CD4-positive, alpha-beta T cell (primary cell): ENCODE measurements around the gene RAI1. TPM values are rescaled to one million over a fixed set of nuclear protein-coding genes. Genes with fewer than 3 reads are reported as not detected.

ENCODE experiments used
- ATAC-seq: fragments of 200-7000 bp; cut with Tn5 transposase; one replicate; pipeline ENCODE4 v1.10.0; 2022; ENCODE audit warnings: mild to moderate bottlenecking; ENCODE audit not compliant: poor library complexity
- CTCF ChIA-PET: fragments of 350-600 bp; sonication (Branson Sonifier 250); formaldehyde crosslinking; loops from one replicate; lab custom pipeline; 2021; ENCODE audit warnings: antibody characterized with exemption, inconsistent platforms; lab: Charles Lee
- POLR2A ChIA-PET: fragments of 350-600 bp; sonication (Branson Sonifier 250); formaldehyde crosslinking; loops from one replicate; lab custom pipeline; 2021; ENCODE audit warnings: antibody characterized with exemption, inconsistent platforms; lab: Charles Lee
- DNase-seq, 14 experiments: peaks; one replicate each; pipeline ENCODE4 v3.0.0-alpha.2; 2013 to 2020; ENCODE audit warnings: mixed read lengths in 2 of 14
- H3K27ac ChIP-seq, 2 donors: one replicate each; pipeline versions ENCODE4 v1.5.1 to v1.7.0; 2013; ENCODE audit warnings: low read length in 2 of 2, low read depth in 1 of 2, mild to moderate bottlenecking in 1 of 2
- H3K27me3 ChIP-seq, 2 experiments: 1 replicate in 1 of 2; 2 replicates in 1 of 2; pipeline versions ENCODE4 v1.6.1 to v1.7.0; 2013; ENCODE audit warnings: low read length in 2 of 2, control low read depth in 1 of 2, mild to moderate bottlenecking in 1 of 2, moderate library complexity in 1 of 2; ENCODE audit not compliant: insufficient read depth in 2 of 2, control insufficient read depth in 1 of 2
- H3K36me3 ChIP-seq: one replicate; pipeline ENCODE4 v1.6.1; 2013; ENCODE audit warnings: low read length, control low read depth; ENCODE audit not compliant: insufficient read depth
- H3K4me1 ChIP-seq: one replicate; pipeline ENCODE4 v1.6.1; 2013; ENCODE audit warnings: low read length, control low read depth; ENCODE audit not compliant: insufficient read depth
- H3K4me3 ChIP-seq: one replicate; pipeline ENCODE4 v1.5.1; 2013; ENCODE audit warnings: mild to moderate bottlenecking, low read length, moderate library complexity
- H3K9me3 ChIP-seq, 2 experiments: 1 replicate in 1 of 2; 2 replicates in 1 of 2; pipeline versions ENCODE4 v1.6.1 to v1.7.0; 2013; ENCODE audit warnings: low read length in 2 of 2, mild to moderate bottlenecking in 2 of 2, control low read depth in 1 of 2, moderate library complexity in 1 of 2; ENCODE audit not compliant: control insufficient read depth in 1 of 2, insufficient read depth in 1 of 2
- H3K27ac Mint-ChIP-seq: one replicate; pipeline ENCODE4 v1.8.0; 2020; ENCODE audit warnings: mixed read lengths
- H3K27me3 Mint-ChIP-seq: one replicate; pipeline ENCODE4 v1.8.0; 2021; ENCODE audit warnings: mixed read lengths
- H3K36me3 Mint-ChIP-seq: one replicate; pipeline ENCODE4 v1.8.0; 2021; ENCODE audit warnings: low read depth, mixed read lengths
- H3K4me1 Mint-ChIP-seq: one replicate; pipeline ENCODE4 v1.8.0; 2021; ENCODE audit warnings: low read depth, mixed read lengths
- H3K4me3 Mint-ChIP-seq: one replicate; pipeline ENCODE4 v1.8.0; 2020; ENCODE audit warnings: mild to moderate bottlenecking, mixed read lengths
- H3K9me3 Mint-ChIP-seq: one replicate; pipeline ENCODE4 v1.8.0; 2020; ENCODE audit warnings: mixed read lengths
- intact Hi-C, 2 experiments: fragments of 100-400 bp; cut with DNase I in 1 of 2; cut with micrococcal nuclease in 1 of 2; formaldehyde crosslinking; loops; one replicate each; pipeline versions ENCODE4 v1.15.1 to v1.9.0; 2023 to 2025; cut with DNase I, micrococcal nuclease
- total RNA-seq, 174 experiments: library from RNA in 2 of 174; stranded (reverse) in 2 of 174; gene quantifications; one replicate each; pipeline ENCODE4 v1.2.3 and lab custom pipeline; 2021 to 2026
- TF ChIP-seq, protein P1 (sequence below): fragments of 200-600 bp; IDR thresholded peaks from one replicate; pipeline ENCODE4 v1.8.0; 2022; ENCODE audit warnings: antibody characterized with exemption, mild to moderate bottlenecking

The RAI1 gene
- total RNA-seq, 2 experiments from 2014 or later: 19.3 to 25.2 TPM

DNA sequence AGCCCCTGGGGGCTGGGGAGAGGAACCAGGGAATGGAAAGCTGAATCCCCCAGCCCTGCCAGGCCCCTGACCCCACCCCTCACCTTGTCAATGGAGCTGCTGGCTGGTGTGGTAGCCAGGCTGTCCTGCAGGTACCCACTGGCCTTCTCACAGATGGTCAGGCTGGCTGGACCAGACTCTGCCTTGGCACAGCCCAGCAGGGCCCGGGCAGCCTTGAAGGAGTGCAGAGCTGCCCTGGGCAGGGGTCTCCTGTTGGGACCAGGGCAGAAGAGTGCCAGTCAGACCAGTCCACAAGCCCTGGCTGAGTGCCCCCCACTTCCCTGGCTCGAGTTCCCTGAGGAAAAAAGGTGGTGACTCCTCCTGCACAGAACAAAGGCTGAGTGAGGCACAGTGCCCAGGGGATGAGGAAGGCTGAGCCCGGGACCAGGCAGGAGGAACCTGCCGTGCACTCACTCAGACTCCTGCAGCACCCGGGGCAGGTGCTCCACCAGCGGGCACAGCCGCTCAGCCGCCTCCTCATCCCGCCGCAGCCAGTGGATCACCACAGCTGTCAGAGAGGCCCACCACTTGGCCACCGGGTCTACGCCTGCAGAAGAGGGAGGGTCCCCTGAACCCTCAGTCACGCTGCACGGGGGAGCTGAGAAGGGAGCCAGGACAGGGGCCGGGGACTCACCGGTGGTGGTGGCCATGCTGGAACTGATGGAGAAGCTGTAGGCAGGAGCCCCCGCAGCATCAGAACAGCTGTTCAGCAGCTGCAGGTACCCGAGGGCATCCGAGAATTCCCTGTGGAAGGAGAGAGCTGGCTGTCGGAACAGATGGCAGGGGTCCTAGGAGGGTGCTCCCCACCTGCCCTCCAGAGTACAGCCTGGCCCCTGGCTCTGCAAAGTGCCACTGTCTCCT is 133.2 kb downstream of the RAI1 start:
- no peak for ATAC-seq
- intact Hi-C loops: loop anchor here (1.0 to 5.0 kb wide), 2 partner anchors 103 to 105 kb away; no protein-coding TSS in a partner anchor
- Mint-ChIP-seq H3K4me1 (peaks cover 8% of the 10 kb centered on the region), H3K36me3 (peaks cover 66% of the 10 kb centered on the region), H3K9me3 (no peaks in the 10 kb centered on the region), H3K4me3 (no peak overlapping the region), H3K27ac (no peak overlapping the region), H3K27me3 (no peaks in the 10 kb centered on the region)
- TF ChIP-seq, protein P1, sequence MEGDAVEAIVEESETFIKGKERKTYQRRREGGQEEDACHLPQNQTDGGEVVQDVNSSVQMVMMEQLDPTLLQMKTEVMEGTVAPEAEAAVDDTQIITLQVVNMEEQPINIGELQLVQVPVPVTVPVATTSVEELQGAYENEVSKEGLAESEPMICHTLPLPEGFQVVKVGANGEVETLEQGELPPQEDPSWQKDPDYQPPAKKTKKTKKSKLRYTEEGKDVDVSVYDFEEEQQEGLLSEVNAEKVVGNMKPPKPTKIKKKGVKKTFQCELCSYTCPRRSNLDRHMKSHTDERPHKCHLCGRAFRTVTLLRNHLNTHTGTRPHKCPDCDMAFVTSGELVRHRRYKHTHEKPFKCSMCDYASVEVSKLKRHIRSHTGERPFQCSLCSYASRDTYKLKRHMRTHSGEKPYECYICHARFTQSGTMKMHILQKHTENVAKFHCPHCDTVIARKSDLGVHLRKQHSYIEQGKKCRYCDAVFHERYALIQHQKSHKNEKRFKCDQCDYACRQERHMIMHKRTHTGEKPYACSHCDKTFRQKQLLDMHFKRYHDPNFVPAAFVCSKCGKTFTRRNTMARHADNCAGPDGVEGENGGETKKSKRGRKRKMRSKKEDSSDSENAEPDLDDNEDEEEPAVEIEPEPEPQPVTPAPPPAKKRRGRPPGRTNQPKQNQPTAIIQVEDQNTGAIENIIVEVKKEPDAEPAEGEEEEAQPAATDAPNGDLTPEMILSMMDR: no peak
- peaks cover 16% of the 10 kb centered on the region for H3K4me1 ChIP-seq
- no peak overlapping the region for H3K27ac ChIP-seq
- no peaks in the 10 kb centered on the region for H3K9me3 ChIP-seq
- no peaks in the 10 kb centered on the region for H3K27me3 ChIP-seq
- DNase-seq: no peak
- no peak overlapping the region for H3K4me3 ChIP-seq
- ChIA-PET POLR2A (interaction anchor here (1.4 to 2.0 kb wide), 2 partner anchors 22 to 219 kb away, joined by 5 read pairs; no protein-coding TSS in a partner anchor), CTCF (interaction anchor here (3.5 kb wide), 1 partner anchor 46 kb away, joined by 27 read pairs; no protein-coding TSS in a partner anchor)
- peaks cover 64% of the 10 kb centered on the region for H3K36me3 ChIP-seq

GRCh38 chr17:17815062-17815406 is 133.8 kb downstream of the RAI1 start:
- TF ChIP-seq, protein P1: no peak
- Histone ChIP-seq H3K27ac (no peak overlapping the region), H3K9me3 (no peaks in the 10 kb centered on the region), H3K36me3 (peaks cover 70% of the 10 kb centered on the region), H3K4me3 (no peak overlapping the region), H3K4me1 (peaks cover 22% of the 10 kb centered on the region), H3K27me3 (no peaks in the 10 kb centered on the region)
- Mint-ChIP-seq H3K4me3 (no peak overlapping the region), H3K9me3 (no peaks in the 10 kb centered on the region), H3K27me3 (no peaks in the 10 kb centered on the region), H3K27ac (no peak overlapping the region), H3K36me3 (peaks cover 72% of the 10 kb centered on the region), H3K4me1 (peaks cover 14% of the 10 kb centered on the region)
- no peak for DNase-seq
- no peak for ATAC-seq
- POLR2A ChIA-PET: interaction anchor here (2.0 kb wide), 1 partner anchor 21 kb away, joined by 5 read pairs; no protein-coding TSS in a partner anchor
- intact Hi-C loops: no loop called here
- CTCF ChIA-PET: no interaction called here

DNA sequence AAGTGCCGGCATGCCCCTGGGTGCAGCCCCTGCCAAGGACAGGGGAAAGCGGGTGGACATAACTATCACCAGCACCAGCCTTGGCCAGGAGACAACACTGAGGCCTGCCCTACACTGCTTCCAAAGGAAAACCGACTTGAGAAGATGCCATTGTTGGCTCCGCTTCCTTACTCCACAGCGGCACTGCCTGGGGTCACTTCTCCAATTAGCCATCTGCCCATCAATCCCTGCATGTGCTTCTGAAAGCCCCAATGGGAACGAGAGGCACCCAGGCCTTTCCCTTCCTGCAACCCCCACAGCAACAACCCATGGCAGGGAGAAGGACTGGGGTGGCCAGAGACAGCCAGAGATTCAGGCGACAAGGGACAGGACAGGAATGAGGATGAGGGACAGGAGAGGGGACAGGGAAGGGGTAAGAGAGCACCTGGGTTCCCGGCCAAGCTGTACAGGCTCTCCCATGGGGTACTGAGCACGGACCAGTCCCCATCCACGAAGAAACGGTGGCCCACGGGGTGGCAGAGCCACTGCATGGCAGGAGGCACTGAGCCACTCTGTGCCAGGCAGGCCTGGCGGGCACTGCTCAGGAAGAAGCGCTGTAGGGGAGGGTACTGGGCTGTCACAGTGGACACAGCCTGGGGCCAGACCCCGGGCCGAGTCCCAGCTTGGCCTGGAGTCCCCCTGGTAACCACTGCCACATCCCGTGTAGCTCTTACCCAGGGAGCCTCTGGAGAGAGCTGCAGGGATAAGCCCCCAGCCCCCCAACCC is 134.4 kb downstream of the RAI1 start:
- Histone ChIP-seq H3K9me3 (no peaks in the 10 kb centered on the region), H3K4me3 (no peak overlapping the region), H3K4me1 (peaks cover 28% of the 10 kb centered on the region), H3K27me3 (no peaks in the 10 kb centered on the region), H3K36me3 (peaks cover 73% of the 10 kb centered on the region), H3K27ac (no peak overlapping the region)
- Mint-ChIP-seq H3K4me3 (no peak overlapping the region), H3K36me3 (peaks cover 75% of the 10 kb centered on the region), H3K27me3 (no peaks in the 10 kb centered on the region), H3K9me3 (no peaks in the 10 kb centered on the region), H3K27ac (no peak overlapping the region), H3K4me1 (peaks cover 19% of the 10 kb centered on the region)
- TF ChIP-seq, protein P1: no peak
- intact Hi-C loops: no loop called here
- DNase-seq (no peak), ATAC-seq (no peak)
- ChIA-PET POLR2A (interaction anchor here (2.0 kb wide), 1 partner anchor 21 kb away, joined by 5 read pairs; no protein-coding TSS in a partner anchor), CTCF (no interaction called here)
